ENCODE data around the gene TECR. TPM values are rescaled to one million over a fixed set of nuclear protein-coding genes. Genes with fewer than 3 reads are reported as not detected.

TECR gene
- total RNA-seq, 1 experiment from 2014 or later = 188 TPM

GRCh38 chr19:14517446-14517839 is 12.0 kb upstream of the TECR start:
- no peak for DNase-seq
- Histone ChIP-seq H3K4me3 (peak overlapping the region; percentile 96), H3K36me3 (peaks cover 29% of the 10 kb centered on the region), H3K9me3 (replicated peaks) (no peaks in the 10 kb centered on the region), H3K4me1 (peaks cover 26% of the 10 kb centered on the region), H3K27me3 (no peaks in the 10 kb centered on the region), H3K27ac (no peak overlapping the region)

- Histone ChIP-seq H3K36me3 (peaks cover 29% of the 10 kb centered on the region), H3K4me1 (peaks cover 31% of the 10 kb centered on the region), H3K4me3 (peak within 1 kb of the TSS; percentile 96), H3K27ac (peak within 1 kb of the TSS; percentile 94), H3K27me3 (no peaks in the 10 kb centered on the region), H3K9me3 (replicated peaks) (no peaks in the 10 kb centered on the region)
- peak; percentile 76 to 82 for DNase-seq
Observed at GRCh38 chr19:14517840-14518505, 11.4 kb upstream of the TECR start, which contains the start of gene DNAJB1. TSS of gene DNAJB1 (minus strand) at chr19:14518397. CDS start at chr19:14518349, 48 bp downstream.

GRCh38 chr19:14519245-14519859 is 10.0 kb upstream of the TECR start:
- no peaks in the 10 kb centered on the region for H3K9me3 ChIP-seq (replicated peaks)
- H3K4me3 ChIP-seq = no peak overlapping the region
- peak overlapping the region; percentile 94 for H3K27ac ChIP-seq
- H3K4me1 ChIP-seq = peaks cover 33% of the 10 kb centered on the region
- H3K27me3 ChIP-seq = no peaks in the 10 kb centered on the region
- DNase-seq = no peak
- H3K36me3 ChIP-seq = peaks cover 21% of the 10 kb centered on the region

- Histone ChIP-seq H3K4me1 (peaks cover 33% of the 10 kb centered on the region), H3K27me3 (no peaks in the 10 kb centered on the region), H3K36me3 (peaks cover 15% of the 10 kb centered on the region), H3K4me3 (no peak overlapping the region), H3K9me3 (replicated peaks) (no peaks in the 10 kb centered on the region), H3K27ac (peak overlapping the region; percentile 94)
- peak; percentile 96 to 99 for DNase-seq
Observed at GRCh38 chr19:14519860-14520407, 9.5 kb upstream of the TECR start.

- Histone ChIP-seq H3K36me3 (peaks cover 9% of the 10 kb centered on the region), H3K4me3 (no peak overlapping the region), H3K9me3 (replicated peaks) (no peaks in the 10 kb centered on the region), H3K27me3 (no peaks in the 10 kb centered on the region), H3K4me1 (peaks cover 33% of the 10 kb centered on the region), H3K27ac (peak overlapping the region; percentile 94)
- no peak for DNase-seq
Observed at GRCh38 chr19:14520543-14520942, 8.9 kb upstream of the TECR start.

- H3K4me1 ChIP-seq = peaks cover 21% of the 10 kb centered on the region
- H3K36me3 ChIP-seq = no peaks in the 10 kb centered on the region
- no peak overlapping the region for H3K4me3 ChIP-seq
- H3K27ac ChIP-seq = no peak overlapping the region
- no peak for DNase-seq
- H3K27me3 ChIP-seq = no peaks in the 10 kb centered on the region
- no peaks in the 10 kb centered on the region for H3K9me3 ChIP-seq (replicated peaks)
Observed at GRCh38 chr19:14525729-14526128, 3.7 kb upstream of the TECR start.

- Histone ChIP-seq H3K4me1 (peaks cover 18% of the 10 kb centered on the region), H3K4me3 (no peak overlapping the region), H3K27me3 (no peaks in the 10 kb centered on the region), H3K27ac (no peak overlapping the region), H3K9me3 (replicated peaks) (no peaks in the 10 kb centered on the region), H3K36me3 (no peaks in the 10 kb centered on the region)
- DNase-seq = no peak
Observed at GRCh38 chr19:14526423-14526822, 3.0 kb upstream of the TECR start.

- H3K36me3 ChIP-seq = peaks cover 3% of the 10 kb centered on the region; the same call in 1 of the 2 replicates
- no peak for DNase-seq
- H3K27ac ChIP-seq = peak overlapping the region; percentile 84; the same call in 1 of the 2 replicates
- peaks cover 7% of the 10 kb centered on the region; the same call in 1 of the 2 replicates for H3K4me1 ChIP-seq
- no peaks in the 10 kb centered on the region for H3K27me3 ChIP-seq
- H3K4me3 ChIP-seq = peak overlapping the region; percentile 84
- H3K9me3 ChIP-seq (replicated peaks) = no peaks in the 10 kb centered on the region
Observed at GRCh38 chr19:14528419-14529253, 758 bp upstream of the TECR start.

GRCh38 chr19:14530005-14530348 is 583 bp downstream of the TECR start:
- peak overlapping the region; percentile 84 for H3K27ac ChIP-seq
- no peak for DNase-seq
- H3K9me3 ChIP-seq (replicated peaks) = no peaks in the 10 kb centered on the region

GRCh38 chr19:14530506-14530905 is 1.1 kb downstream of the TECR start:
- Histone ChIP-seq H3K27me3 (no peaks in the 10 kb centered on the region), H3K9me3 (replicated peaks) (no peaks in the 10 kb centered on the region), H3K36me3 (peaks cover 11% of the 10 kb centered on the region), H3K4me3 (peak overlapping the region; percentile 84), H3K27ac (no peak overlapping the region), H3K4me1 (peaks cover 7% of the 10 kb centered on the region; the same call in 1 of the 2 replicates)
- no peak for DNase-seq

More at GRCh38 chr19:14530005-14530348, 583 bp downstream of the TECR start:
- no peaks in the 10 kb centered on the region for H3K27me3 ChIP-seq
- peaks cover 10% of the 10 kb centered on the region for H3K36me3 ChIP-seq
- H3K4me1 ChIP-seq = peaks cover 7% of the 10 kb centered on the region; the same call in 1 of the 2 replicates
- H3K4me3 ChIP-seq = peak overlapping the region; percentile 84

GRCh38 chr19:14533450-14533849 is 4.1 kb downstream of the TECR start:
- DNase-seq = no peak
- H3K27me3 ChIP-seq = no peaks in the 10 kb centered on the region
- no peaks in the 10 kb centered on the region for H3K9me3 ChIP-seq (replicated peaks)
- H3K4me1 ChIP-seq = peaks cover 7% of the 10 kb centered on the region; the same call in 1 of the 2 replicates
- no peak overlapping the region for H3K4me3 ChIP-seq
- peaks cover 18% of the 10 kb centered on the region for H3K36me3 ChIP-seq
- no peak overlapping the region for H3K27ac ChIP-seq

- Histone ChIP-seq H3K36me3 (peaks cover 32% of the 10 kb centered on the region), H3K4me3 (no peak overlapping the region), H3K9me3 (replicated peaks) (no peaks in the 10 kb centered on the region), H3K27me3 (no peaks in the 10 kb centered on the region), H3K4me1 (no peaks in the 10 kb centered on the region), H3K27ac (no peak overlapping the region)
- DNase-seq = peak; percentile 52 to 54
Observed at GRCh38 chr19:14536926-14537692, 7.7 kb downstream of the TECR start.

GRCh38 chr19:14540741-14541525 is 11.5 kb downstream of the TECR start:
- peaks cover 21% of the 10 kb centered on the region for H3K36me3 ChIP-seq
- H3K4me1 ChIP-seq = no peaks in the 10 kb centered on the region
- no peak overlapping the region for H3K27ac ChIP-seq
- no peaks in the 10 kb centered on the region for H3K27me3 ChIP-seq
- no peak overlapping the region for H3K4me3 ChIP-seq
- H3K9me3 ChIP-seq (replicated peaks) = no peaks in the 10 kb centered on the region
- no peak for DNase-seq

Measured in SJCRH30 (cell line).